ENCODE results near the gene HES4.
A peak's percentile ranks its signal among the peaks of the same experiment; 100 is the strongest.

Gene HES4

DNA sequence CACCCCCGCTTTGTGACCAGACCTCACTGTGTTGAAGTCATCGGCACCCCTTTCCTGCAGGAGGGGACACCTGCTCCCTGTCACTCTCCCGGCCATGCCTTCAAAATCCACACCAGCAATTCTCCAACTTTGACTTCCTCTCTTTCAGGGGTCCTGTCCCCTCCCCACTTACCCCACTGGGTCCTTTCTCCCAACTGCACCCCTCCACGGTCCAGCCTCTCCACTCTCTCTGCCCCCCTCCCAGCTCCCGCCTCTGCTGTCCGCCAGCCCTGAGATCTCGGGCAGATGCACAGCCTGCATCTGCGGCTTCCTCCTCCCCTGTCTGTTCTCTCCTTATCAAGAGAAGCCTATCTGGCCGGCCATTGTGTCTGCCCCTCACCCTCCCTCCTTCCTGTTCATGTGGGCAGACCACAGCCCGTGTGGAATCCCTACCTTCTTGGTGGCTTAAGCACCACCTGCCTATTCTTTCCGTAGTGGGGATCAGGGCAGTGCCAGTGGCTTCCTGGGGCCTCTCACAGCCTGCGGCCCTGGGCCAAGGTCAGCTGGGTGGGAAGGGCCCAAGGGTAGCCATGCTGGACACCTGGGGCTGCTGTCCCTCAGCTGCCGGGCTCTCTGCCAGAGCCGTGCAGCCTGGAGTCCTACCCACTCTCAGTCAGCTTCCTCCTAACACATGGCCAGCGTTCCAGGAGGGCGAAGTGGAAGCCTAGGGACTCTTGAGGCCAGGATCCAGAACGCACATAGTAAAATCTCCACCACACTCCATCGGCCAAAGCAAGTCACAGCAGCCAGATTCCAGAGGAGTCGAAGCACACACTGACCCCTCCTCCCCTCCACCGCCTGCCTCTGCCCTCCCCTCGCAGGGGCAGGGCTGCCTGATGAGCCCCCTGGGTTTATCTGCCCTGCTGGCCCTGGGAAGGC is 5.1 kb upstream of the HES4 start:
- peak; percentile 62 for DNase-seq (ENCODE audit: low read depth)
- TF ChIP-seq, protein P1, sequence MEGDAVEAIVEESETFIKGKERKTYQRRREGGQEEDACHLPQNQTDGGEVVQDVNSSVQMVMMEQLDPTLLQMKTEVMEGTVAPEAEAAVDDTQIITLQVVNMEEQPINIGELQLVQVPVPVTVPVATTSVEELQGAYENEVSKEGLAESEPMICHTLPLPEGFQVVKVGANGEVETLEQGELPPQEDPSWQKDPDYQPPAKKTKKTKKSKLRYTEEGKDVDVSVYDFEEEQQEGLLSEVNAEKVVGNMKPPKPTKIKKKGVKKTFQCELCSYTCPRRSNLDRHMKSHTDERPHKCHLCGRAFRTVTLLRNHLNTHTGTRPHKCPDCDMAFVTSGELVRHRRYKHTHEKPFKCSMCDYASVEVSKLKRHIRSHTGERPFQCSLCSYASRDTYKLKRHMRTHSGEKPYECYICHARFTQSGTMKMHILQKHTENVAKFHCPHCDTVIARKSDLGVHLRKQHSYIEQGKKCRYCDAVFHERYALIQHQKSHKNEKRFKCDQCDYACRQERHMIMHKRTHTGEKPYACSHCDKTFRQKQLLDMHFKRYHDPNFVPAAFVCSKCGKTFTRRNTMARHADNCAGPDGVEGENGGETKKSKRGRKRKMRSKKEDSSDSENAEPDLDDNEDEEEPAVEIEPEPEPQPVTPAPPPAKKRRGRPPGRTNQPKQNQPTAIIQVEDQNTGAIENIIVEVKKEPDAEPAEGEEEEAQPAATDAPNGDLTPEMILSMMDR (conservative IDR thresholded peaks at IDR 0.05; ENCODE audit: low read length) = no peak

DNA sequence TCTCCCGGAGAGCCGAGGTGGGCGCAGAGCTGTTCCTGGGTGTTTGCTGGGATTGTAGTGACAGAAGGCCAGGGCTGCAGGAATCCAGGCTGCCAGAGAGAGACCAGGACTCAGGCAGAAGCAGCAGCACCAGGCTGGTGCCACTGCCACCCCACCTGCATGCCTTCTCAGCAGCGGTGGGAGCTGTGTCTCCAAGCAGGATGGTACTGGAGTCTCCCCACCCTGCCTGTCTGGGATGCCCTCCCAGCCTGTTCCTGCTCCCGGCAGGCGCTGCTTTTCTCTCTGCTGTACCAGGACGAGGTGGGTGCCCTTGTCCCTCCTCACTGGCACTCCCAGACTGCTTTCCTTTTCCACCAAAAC is 4.5 kb upstream of the HES4 start:
- no peak overlapping the region for H3K4me3 ChIP-seq (ENCODE audit: low read length)
- no peak for DNase-seq (ENCODE audit: low read depth)
- TF ChIP-seq, protein P1 (conservative IDR thresholded peaks at IDR 0.05; ENCODE audit: low read length) = no peak

More for the DNA sequence above, 5.1 kb upstream of the HES4 start:
- H3K4me3 ChIP-seq (ENCODE audit: low read length) = no peak overlapping the region

DNA sequence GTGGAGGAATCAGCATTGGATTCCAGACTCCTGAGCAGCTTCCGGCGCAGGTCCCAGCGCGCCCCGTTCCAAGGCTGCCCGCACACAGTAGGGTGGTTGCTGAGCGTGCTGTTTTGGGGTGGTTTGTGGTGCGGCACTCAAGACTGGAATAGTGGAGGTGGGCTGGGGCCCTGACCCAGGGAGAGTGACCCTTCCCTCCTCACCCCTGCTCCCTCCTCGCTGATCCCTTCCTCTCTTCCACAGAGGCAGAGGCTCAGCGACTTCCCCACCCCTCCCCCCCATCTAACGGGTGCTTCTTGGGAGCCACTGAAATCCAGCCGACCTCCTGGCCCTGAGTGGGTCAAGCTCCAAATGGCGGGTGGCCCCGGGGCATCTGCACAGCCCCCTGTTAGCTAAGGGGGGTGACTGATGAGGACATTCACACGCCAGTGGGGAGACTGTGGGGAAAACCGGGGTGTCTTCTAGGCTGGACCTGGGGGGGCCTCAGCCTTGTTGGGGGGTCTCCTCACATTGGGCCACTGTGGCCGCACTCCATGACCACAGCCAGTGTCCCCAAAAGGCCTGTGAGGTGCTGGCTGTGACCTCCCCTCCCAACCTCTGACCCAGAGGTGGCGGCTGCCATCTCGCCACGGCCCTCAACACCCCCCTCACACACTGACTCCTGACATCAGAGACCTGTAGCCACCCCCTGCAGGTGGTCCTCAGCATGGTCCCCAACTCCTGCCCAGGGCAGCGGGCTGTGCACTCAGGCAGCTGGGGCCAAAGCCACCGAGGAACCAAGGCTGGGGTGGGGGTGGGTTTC is 3.9 kb upstream of the HES4 start:
- TF ChIP-seq, protein P1 (conservative IDR thresholded peaks at IDR 0.05; ENCODE audit: low read length) = no peak
- no peak overlapping the region for H3K4me3 ChIP-seq (ENCODE audit: low read length)
- DNase-seq (ENCODE audit: low read depth) = no peak

DNA sequence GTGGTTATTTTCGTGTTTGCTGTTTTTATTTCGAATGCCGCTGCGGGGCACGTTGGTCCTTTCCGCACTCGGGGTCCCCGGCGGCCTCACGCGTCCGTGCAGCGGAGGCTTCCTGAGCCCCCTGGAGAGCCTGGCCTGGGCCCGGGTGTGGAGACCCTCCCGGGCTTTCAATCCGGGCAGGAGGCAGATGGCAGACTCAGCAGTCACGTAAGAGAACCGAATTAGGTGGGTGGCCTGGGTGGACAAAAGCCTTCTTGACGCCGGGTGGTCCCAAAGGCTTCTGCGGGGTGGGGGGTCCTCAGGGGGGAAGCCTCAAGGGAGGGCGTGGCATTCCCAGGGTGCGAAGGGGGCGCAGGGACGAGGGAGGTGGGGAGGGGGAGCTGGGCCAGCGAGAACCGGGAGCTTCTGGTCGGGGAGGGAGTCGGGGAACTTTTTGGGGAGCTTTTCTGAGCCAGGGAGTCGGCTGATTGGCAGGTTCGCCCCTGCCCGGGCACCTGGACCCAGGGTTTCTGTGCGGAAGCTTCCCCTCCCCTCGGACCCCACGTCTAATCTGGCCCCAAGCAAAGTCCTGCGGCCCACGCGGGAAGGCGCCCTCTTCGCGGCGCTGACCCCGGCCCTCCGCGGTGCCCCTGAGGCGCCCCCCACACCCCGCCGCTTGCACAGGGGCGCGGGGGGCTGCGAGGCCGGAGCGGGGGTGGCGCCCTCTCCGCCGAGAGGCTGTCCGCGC is 1.3 kb upstream of the HES4 start:
- TF ChIP-seq, protein P1 (conservative IDR thresholded peaks at IDR 0.05; ENCODE audit: low read length) = no peak
- H3K4me3 ChIP-seq (ENCODE audit: low read length) = peak overlapping the region; percentile 66
- no peak for DNase-seq (ENCODE audit: low read depth)

DNA sequence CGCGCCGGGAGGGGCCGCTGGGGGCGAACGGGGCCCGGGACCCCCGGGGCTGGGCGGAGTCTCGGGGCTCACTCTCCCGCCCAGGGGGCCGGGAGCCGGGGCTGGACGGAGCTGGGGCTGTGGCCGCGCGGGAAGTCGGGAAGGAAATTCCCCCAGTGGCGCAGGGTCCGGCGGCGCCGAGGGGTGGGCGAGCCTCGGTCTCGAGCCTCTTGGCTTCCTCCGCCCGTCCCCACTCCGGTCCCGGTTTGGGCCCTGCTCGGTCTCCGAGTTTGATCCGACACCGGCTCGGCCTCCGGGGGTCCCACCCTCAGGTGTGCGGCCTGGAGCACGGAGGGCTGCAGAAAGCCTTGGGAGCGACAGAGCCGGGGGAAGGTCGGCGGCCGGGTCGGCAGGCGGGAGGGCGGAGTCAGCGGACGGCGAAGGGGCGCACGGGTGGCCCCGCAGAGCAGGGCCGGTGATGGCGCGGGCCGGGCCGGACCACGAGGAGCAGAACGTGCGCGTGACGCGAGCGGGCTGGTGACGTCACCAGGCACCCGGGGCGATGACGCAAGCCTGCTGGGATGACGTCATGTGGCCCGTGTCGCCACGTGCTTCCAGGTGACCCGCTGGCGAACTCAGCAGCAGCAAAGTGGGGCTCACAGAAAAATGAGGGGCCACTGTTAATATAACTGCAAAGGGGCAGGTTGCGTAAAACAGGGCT is 610 bp upstream of the HES4 start:
- peak overlapping the region; percentile 66 for H3K4me3 ChIP-seq (ENCODE audit: low read length)
- peak; percentile 80 for DNase-seq (ENCODE audit: low read depth)
- TF ChIP-seq, protein P1 (conservative IDR thresholded peaks at IDR 0.05; ENCODE audit: low read length) = no peak

DNA sequence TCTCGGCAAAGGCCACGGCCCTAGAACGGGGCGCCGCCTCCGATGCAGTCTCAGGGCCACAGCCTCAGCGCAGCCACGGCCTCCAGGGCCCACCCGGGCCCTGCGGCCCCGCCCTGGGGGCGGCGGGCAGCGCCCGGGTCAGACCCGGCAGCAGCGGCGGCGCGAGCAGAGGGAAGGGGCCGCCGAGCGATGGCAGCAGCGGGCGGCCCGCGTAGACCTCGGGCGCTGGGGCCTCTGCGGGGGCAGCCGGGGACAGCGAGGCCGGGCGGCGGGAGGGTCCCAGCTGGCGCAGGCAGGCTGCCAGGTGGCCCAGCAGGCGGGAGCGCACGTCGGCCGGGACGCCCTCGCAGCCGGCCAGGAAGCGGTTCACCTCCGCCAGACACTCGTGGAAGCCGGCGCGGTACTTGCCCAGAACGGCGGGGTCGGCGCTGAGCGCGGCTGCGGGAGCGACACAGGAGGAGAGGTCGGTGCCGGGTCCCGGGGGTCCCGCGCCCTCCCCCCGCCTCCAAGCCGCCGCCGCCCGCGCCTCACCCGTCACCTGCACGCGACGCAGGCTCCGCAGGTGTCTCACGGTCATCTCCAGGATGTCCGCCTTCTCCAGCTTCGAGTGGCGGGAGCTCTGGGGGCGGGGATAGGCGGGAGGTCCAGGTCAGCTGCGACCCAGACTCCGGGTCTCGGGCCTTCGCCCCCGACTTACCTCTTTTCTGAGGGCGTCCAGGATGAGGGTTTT is 737 bp downstream of the HES4 start:
- H3K4me3 ChIP-seq (ENCODE audit: low read length) = peak overlapping the region; percentile 66
- TF ChIP-seq, protein P1 (conservative IDR thresholded peaks at IDR 0.05; ENCODE audit: low read length) = no peak
- no peak for DNase-seq (ENCODE audit: low read depth)

All from AG10803 (cell line).